Breast epithelium (tissue), 3 donors: ENCODE measurements around the gene PXDN.

Source experiments
- POLR2A ChIP-seq: fragments of 450-650 bp; IDR thresholded peaks from one replicate; pipeline ENCODE4 v1.6.1; 2016; ENCODE audit warnings: antibody characterized with exemption, mild to moderate bottlenecking, moderate library complexity
- POLR2AphosphoS5 ChIP-seq, 3 donors: sonication (generic); formaldehyde crosslinking; IDR thresholded peaks; one replicate each; pipeline ENCODE4 v1.6.1; 2017; ENCODE audit warnings: antibody characterized with exemption in 3 of 3
- TF ChIP-seq, protein P1 (sequence below), 3 donors: fragments of 450-650 bp; IDR thresholded peaks; one replicate each; pipeline ENCODE4 v1.5.1; 2016 to 2017; ENCODE audit warnings: antibody characterized with exemption in 3 of 3, mild to moderate bottlenecking in 3 of 3, moderate library complexity in 3 of 3

GRCh38 chr2:1722692-1723091 is 21.6 kb downstream of the PXDN start:
- TF ChIP-seq, protein P1, sequence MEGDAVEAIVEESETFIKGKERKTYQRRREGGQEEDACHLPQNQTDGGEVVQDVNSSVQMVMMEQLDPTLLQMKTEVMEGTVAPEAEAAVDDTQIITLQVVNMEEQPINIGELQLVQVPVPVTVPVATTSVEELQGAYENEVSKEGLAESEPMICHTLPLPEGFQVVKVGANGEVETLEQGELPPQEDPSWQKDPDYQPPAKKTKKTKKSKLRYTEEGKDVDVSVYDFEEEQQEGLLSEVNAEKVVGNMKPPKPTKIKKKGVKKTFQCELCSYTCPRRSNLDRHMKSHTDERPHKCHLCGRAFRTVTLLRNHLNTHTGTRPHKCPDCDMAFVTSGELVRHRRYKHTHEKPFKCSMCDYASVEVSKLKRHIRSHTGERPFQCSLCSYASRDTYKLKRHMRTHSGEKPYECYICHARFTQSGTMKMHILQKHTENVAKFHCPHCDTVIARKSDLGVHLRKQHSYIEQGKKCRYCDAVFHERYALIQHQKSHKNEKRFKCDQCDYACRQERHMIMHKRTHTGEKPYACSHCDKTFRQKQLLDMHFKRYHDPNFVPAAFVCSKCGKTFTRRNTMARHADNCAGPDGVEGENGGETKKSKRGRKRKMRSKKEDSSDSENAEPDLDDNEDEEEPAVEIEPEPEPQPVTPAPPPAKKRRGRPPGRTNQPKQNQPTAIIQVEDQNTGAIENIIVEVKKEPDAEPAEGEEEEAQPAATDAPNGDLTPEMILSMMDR (IDR thresholded peaks at IDR 0.05): no peak
- no peak for TF ChIP-seq POLR2A
- TF ChIP-seq POLR2AphosphoS5 (IDR thresholded peaks at IDR 0.05): no peak
